Measurements from ENCODE around the gene PAQR5.

DNA sequence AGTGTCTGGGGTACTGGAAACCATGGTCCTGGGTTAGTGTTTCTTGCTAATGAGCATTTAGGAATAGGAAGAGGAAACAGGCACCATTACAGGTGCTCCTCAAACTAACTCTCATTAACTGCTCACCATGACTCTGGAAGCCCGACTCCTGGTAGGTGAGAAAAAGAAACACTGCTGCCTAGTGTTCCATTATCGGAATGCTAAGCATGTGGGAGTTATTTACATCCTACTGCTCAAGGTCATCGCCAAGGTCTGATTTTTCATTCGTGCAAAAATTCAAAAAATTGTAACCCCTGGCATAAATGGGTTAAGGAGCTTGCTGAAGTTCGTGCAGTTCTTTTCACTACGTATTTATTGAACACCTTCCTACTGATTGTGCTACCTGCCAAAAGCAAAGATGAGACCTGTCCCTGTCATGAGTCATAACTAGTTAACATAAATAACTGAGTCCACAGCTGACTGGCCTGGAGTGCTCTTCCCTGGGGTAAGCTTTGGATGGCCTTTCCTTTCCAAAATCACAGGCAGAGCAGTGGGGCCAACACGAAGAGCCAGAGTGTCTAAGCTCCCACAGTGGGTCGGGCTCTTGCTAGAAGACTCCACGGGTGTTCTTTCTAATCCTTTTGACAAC, 22.7 kb upstream of the PAQR5 start:
- TF ChIP-seq CTCF (IDR thresholded peaks at IDR 0.05) (no peak), EP300 (IDR thresholded peaks at IDR 0.05) (no peak), POLR2AphosphoS5 (IDR thresholded peaks at IDR 0.05) (no peak)

All from gastroesophageal sphincter (tissue), 3 donors.